ENCODE measurements around the gene GIPC1. TPM values are rescaled to one million over a fixed set of nuclear protein-coding genes. Genes with fewer than 3 reads are reported as not detected.

The GIPC1 gene
- total and polyA plus RNA-seq, 2 of the 4 experiments (the other 2 are of a cell fraction) = 74.2 to 133 TPM

GRCh38 chr19:14496029-14496833 lies at the start of gene GIPC1 (continued):
- no peak for TF ChIP-seq ELK1 (IDR thresholded peaks at IDR 0.05; ENCODE audit: borderline replicate concordance, low read depth, low read length)
- peak; percentile 83; the same call in 1 of the 2 replicates for TF ChIP-seq MAZ (IDR thresholded peaks at IDR 0.05; ENCODE audit: borderline replicate concordance, low read depth, low read length)
- TF ChIP-seq USF2 (IDR thresholded peaks at IDR 0.05; ENCODE audit: low read depth, low read length) = peak; percentile 96
